Iris pigment epithelial cell (primary cell): Measurements from ENCODE around the gene PPFIA4.

ENCODE experiments used
- DNase-seq: peaks from one replicate; pipeline ENCODE4 v3.0.0-alpha.2; 2011; ENCODE audit warnings: low read depth

The PPFIA4 gene

DNA sequence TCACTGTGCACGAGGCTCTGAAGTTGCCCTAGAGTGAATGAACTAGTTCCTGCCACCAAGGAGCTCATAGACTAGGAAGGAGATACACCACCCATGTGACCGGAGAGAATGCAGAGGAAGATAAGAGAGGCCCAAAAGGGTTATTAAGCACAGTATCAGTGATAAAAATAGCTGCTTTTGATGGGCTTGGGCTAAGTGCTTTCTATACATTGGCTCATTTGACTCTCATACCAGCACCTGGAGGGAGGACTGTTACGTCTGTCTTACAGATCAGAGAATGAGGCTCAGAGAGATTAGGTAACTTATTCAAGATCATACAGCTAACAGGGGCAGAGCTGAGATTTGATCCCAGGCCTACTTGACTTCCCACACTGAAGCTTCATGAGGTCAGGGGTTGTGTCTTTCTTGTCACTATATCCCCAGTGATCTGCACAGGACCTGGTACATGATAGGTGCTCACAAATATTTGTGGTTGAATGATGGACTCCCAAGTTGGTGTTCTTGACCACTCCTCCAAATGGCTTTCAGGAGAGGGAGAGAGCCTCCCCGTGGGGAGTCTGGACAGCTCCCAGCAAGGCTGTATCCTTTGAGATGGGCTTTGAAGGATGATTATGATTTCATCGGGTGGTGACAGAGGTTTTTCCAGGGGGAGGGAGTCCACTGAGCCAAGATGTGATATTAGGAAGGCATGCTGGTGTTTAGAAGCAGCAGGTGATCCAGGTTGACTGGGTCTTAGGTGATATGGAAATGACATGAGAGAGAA lies 14.4 kb downstream of the PPFIA4 start:
- no peak for DNase-seq

DNA sequence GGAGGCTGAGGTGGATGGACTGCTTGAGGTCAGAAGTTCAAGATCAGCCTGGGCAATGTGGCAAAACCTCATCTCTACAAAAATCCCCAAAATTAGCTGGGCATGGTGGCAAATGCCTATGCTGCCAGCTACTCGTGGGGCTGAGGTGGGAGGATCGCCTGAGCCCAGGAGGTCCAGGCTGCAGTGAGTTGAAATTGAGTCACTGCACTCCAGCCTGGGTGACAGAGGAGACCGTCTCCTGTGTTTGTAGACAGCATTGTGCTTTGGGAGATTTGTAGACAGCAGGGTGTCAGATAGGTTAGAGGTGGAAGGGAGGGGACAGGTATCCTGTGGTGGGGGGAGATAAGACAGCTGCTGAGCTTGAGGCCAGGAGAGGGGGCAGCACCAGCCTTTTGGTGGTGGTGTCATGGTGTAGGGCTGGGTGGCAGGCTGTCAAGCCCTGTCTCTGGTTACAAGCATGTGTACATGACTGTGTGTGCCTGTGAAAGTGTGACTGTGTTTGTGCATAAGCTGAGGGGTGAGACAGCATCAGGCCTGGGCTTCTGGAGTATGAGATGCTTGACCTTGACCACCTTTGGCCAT lies 15.2 kb downstream of the PPFIA4 start:
- no peak for DNase-seq

DNA sequence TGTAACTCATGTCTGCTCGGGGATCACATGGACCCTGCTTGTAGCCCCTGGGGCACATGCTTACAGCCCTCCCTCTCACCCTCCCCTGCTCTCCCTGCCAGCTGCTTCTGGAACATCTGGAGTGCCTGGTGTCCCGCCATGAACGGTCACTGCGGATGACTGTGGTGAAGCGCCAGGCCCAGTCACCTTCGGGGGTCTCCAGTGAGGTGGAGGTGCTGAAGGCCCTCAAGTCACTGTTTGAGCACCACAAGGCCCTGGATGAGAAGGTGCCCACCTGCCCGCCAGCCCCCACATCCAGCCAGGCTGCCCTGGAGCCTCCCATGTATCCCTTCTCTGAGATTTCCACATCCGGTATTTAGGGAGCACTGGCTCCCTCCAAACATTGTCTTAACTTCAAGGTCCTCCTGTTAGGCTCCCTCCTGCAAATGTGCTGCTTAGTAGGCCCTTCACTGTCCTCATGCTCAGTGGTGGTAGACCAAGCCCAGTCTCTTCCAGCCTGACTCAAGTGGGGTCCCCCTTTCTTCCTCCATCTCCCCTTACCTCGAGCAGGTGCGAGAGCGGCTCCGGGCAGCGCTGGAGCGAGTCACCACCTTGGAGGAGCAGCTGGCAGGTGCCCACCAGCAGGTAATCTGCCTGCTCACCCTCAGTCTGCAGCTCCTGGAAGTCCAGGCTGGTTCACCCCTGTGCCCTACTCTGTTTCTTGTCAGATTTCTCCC lies 17.7 kb downstream of the PPFIA4 start:
- no peak for DNase-seq

DNA sequence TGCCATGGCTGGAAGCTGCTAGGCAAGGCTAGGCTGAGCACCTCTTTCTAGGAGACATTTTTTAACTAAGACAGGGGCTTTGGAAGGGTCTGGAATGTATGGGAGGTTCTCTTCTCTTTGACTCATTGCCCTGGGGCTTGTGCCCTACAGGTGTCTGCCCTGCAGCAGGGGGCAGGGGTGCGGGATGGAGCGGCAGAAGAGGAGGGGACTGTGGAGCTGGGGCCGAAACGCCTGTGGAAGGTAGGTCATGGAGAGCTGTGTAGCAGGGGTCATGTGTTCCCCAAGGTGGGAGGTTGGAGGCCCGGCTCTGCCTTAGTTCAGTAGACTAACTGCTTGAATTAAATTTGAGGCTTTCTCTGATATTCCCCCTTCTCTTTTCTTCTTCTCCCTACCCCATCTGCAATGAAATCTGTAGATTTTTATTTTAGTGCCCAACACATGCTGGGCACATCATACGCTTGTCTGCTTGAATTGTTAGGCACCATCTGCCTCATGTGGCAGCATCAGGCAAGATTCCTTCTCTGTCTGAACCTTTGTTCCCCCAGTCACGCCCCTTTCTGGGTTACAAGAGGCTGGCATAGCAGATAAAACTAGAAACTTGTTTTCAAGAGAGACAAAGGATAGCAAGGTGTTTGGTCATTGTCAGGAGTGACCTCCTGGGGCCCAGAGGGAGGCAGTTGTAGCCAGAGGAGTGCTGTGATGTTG lies 18.4 kb downstream of the PPFIA4 start:
- DNase-seq, result no peak

DNA sequence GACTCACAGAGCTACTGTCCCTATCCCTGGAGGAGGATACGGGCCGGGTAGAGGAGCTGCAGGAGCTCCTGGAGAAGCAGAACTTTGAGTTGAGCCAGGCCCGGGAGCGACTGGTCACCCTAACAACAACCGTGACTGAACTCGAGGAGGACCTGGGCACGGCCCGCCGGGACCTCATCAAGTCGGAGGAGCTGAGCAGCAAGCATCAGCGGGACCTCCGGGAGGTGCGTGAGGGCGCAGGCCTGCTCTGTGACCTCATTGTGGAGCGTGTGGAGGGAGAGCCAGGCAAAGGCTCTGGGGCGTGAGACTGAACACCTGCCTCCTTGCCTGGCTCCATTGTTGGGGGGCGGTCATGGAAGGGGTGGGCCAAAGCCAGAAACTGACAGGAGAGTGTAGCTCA lies 19.0 kb downstream of the PPFIA4 start:
- no peak for DNase-seq

DNA sequence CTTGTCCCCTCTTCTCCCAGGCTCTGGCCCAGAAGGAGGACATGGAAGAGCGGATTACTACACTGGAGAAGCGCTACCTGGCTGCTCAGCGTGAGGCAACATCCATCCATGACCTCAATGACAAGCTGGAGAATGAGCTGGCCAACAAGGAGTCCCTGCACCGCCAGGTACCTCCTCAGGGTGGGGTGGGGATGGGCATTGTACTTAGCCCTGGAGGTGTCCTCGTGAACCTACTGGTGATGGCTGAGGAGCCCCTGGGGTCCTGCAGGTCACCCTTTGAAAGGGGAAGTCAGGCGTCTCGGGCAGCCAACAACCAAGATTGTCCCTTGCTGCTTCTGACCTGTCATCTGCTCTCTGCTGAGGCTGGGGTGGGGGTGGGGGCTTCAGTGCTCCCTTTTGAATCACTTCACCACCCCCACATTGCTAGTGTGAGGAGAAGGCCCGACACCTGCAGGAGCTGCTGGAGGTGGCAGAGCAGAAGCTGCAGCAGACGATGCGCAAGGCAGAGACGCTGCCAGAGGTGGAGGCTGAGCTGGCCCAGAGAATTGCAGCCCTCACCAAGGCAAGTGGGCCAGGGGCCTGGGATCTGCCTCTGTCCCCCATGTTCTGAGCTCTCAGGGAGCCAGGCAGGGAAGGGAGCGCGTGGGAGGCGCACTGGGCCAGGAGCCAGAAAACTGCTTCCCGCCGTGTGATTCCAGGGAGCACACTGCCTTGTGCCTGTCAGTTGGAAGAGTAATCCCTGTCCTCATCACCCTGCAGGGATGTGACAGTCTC lies 19.7 kb downstream of the PPFIA4 start:
- no peak for DNase-seq

DNA sequence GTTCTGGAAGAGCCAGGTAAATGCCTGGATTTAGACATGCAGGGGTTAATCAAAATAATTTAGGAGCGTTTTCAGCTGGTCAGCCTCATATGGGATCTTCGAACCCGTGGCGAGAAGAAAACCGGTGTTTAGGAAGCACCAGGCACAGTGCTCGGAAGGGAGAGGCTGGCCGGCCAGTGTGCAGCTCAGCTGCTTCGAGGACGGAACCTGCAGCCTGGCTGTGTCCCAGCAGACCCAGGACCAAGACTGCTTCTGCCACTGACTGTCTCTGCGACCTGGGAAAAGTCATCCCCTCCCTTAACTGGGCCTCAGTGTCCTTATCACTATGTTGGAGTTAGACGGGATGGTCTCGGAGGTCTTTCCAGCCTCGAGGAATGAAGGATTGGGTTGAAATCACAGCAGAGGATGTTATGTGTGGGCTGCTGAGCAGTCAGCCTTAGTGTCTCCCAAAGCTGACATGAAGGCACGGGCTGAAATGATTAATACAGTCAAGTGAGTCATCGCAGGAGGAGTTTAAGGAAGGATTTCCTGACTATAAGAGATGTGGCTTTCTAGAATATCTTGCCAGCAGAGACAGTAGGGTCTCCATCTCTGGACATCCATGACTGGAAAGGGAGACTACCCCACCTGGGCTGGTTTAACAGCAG lies 20.8 kb downstream of the PPFIA4 start:
- DNase-seq, result peak; percentile 79

DNA sequence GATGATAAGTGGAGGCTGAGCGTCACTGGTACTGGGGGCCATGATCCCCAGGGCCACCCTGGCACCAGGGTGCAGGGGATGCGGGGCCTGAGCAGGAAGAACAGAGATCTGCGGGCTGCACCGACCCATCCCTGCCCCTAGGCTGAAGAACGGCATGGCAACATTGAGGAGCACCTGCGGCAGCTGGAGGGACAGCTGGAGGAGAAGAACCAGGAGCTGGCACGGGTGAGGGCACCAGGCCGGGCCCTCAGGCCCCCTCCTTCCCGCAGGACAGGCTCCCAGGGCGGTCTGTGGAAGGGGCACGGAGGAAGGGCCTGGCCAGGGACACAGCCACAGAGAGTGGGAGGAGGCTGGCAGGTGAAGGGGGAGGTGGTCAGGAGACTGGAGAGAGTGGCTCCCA lies 21.8 kb downstream of the PPFIA4 start:
- no peak for DNase-seq

DNA sequence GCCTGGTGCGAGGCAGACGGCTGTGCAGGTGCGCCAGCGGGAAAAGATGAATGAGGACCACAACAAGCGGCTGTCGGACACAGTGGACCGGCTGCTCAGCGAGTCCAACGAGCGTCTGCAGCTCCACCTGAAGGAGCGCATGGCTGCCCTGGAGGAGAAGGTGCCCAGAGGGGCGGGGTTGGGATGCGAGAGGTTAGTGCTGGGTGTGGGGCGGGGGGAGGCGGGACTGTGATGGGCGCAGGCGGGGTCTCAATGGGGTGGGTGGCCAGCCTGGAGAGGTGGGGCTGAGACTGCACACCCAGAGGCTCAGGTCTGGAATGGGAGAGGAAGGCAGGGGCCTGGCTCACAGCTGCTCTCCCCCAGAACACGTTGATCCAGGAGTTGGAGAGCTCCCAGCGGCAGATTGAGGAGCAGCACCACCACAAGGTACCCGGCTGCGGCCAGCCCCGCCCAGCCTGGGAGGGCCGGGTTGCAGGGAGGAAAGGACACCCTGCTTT lies 22.3 kb downstream of the PPFIA4 start:
- no peak for DNase-seq

DNA sequence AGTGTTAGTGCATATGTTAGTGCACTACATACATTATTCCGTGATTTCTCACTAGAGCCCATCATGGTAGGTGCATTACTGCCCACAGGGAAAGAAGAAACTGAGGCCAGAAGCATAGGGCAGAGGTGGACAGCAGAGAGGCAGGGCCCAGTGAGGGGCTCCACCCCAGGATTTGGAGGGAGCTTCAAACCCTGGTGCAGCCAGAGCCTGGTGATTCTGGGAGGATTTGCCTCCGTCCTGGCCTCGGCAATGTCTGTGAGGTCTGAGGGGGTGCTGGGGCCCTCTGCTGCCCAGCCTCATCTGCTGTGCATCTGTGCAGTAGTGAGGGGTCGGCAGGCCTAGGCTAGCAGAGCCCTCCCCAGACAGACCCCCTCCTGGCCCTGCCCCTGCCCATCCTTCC lies 22.8 kb downstream of the PPFIA4 start:
- DNase-seq, result no peak

DNA sequence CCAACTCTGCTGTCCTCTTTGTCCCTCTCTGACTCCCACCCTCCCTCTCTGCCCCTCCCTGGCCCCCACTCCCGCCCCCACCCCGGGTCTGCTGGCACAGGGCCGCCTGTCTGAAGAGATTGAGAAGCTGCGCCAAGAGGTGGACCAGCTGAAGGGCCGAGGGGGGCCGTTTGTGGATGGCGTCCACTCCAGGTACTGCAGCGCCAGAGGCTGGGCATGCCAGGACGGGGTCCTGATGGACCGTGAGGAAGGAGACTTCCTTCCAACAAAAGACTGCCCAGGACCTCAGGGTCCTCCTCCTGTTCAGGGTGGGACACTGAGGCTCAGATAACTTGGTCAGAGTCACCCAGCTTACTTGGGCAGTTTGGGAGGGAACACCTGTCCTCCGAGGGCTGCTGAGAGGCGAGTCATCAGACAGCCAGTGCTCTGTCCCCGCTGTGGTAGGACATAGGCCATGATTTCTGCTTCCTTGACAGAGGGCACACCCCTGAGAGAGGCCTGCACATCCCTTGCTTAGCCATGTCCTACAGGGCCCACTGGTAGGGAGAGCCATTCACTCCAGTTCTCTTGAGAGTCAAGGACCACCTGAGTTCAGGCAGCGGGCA lies 23.4 kb downstream of the PPFIA4 start:
- no peak for DNase-seq

DNA sequence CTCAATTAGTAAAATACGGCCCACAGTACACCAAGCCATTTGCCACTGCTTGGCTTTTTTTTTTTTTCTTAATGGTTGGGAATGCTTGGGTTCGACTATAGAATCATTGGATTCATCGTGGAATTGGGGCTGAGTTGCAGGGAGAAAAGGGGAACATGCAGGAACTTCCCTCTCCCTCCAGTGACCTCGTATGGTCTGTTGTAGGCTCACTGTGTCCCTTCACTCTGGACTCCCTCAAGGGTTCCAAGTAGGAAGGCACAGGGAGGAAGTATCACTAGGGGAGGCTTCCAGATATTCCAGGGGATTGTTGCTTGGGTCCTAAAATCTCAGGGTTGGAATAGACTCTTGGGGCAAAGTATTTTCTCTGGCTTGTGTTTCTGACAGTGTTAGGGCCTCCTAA lies 24.5 kb downstream of the PPFIA4 start:
- DNase-seq, result no peak

DNA sequence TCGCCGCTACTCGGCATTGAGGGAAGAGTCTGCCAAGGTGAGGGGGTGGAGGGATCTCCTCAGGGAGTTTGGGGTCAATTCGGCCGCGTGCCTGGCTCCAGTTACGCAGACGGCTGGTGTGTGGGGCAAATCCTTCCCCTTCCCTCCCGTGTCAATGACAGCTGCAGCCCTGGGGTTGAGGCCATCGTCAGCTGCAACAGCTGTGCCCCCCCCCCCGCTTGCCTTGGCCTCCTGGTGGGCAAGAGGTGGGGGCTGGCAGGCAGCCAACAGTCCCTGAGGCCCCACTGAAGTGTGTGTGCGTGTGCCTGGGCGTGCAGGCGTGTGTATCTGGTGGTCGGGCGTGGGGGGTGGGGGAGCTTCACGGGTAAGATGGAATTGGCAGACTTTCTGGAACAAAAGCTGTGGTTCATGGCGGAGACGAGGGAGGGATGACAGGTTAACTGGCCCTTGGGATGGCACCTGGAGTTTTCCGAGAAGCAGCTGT lies 25.6 kb downstream of the PPFIA4 start:
- DNase-seq, result no peak

DNA sequence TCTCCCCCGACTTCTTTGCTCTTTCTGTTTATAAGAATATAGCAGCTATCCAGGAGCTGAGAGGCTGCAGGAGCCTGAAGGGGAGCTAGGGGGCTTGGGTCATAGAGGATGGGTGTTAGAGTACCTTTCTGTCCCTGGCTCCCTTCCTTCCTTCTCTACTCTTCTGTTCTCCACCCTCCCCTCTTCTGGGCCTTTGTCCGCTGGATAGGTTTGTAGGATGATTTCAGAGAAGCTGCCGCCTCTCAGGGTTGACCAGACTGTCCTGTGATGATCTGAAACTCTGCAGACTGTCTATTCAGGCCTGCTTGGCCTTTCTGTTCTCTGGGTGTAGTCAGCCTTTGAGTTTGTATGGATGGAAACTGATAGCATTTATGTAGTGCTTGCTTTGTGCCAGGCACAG lies 26.3 kb downstream of the PPFIA4 start:
- no peak for DNase-seq

DNA sequence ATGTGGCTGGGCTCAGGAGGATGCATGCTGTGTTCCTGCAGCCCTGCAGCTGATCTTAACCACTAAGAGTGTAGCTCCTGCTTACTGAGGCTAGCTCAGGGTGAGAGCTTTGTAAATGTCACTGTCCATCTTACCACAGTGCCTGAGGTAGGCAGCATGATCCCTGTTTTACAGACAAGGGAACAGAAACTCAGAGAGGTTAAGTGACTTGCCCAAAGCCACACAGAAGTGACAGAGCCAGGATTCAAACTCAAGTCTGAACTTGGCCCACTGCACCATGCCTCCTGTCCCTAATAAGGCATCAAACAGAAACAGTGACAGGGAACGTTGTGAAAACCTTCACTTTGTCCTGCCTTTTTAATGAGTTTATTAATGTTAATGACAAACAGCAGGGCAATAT lies 27.9 kb downstream of the PPFIA4 start:
- no peak for DNase-seq

DNA sequence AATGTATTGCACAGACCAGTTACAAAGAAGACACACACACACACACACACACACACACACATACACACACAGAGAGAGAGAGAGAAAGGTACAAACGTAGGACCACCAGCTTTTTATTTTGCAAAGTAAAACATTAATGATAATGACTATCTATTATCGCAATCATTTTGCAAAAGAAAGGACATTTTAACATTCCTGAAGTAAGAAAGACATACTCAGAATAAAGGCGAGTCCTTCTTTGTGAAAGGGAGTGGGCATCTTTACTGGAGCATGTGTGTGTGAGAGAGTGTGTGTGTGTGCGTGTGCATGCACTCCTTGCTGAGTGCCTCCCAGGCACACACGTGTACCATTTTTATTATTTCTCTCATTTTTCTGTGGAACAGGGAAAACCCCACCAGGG lies 28.4 kb downstream of the PPFIA4 start:
- no peak for DNase-seq

DNA sequence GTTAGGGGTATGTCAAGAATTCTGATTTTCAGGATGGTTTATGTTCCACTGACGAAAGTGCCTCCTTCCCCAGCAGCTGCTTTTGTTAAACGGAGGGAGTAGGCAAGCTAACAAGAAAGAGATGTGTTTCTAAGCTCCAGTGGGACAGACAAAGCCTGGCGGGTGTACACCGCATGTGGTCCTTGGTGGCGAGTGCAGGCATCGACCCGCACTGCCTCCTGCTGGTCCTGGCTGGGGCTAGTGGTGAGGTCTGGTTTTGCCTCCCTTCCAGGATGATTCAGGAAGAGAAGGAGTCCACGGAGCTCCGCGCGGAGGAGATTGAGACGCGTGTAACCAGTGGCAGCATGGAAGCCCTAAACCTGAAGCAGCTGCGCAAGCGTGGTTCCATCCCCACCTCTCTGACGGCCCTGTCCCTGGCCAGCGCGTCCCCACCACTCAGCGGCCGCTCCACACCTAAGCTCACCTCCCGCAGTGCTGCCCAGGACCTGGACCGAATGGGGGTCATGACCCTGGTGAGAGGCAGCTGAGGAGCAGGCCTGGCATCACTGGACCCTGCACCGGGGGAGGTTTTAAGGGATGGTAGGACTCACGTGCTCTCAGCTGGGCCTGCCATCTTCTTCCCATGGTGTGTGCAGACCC lies 29.0 kb downstream of the PPFIA4 start:
- DNase-seq, result no peak

DNA sequence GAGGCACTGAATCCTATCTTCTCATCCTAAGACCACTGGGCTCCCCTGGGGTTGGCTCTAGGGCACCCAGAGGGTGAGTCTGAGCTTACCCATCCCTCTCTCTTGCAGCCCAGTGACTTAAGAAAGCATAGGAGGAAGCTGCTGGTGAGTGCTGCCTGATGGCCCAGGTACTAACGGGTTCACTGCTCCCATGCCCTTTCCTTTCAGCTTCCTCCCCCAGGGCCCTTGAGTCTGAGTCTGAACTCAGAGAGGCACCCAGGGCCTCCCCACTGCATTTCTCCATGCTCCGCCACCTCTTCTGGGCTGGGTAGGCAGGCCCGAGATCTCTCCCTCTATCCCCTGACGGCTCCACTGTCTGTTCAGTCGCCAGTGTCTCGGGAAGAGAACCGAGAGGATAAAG lies 29.7 kb downstream of the PPFIA4 start:
- no peak for DNase-seq

DNA sequence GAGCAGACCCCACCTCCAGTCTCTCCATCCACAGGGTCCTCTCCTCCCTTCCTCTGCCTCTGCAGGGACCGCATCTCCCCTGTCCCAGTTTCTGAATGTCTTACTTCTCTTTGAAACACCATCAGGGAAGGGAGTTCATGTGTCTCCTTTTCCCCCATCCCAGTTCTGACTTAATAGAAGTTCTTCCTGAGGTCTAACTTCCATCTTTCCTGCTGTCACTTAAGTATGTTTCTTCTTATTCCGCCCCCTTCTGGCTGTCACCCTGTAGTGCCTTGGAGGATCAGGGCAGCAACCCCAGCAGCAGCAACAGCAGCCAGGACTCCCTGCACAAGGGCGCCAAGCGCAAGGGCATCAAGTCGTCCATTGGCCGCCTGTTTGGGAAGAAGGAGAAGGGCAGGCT lies 30.2 kb downstream of the PPFIA4 start:
- DNase-seq, result no peak
